Keratinocyte (primary cell): ENCODE results near the gene F12. TPM values are rescaled to one million over a fixed set of nuclear protein-coding genes. Genes with fewer than 3 reads are reported as not detected.

ENCODE experiments used
- DNase-seq: peaks from one replicate; pipeline ENCODE4 v3.0.0-alpha.2; 2011; ENCODE audit warnings: low read depth, missing footprints, low spot score
- FAIRE-seq: peaks from 2 replicates; lab custom pipeline; 2011; peaks lifted over from hg19 to GRCh38; lab: Jason Lieb, UNC
- H2AFZ ChIP-seq: 2 replicates; pipeline ENCODE4 v1.6.0; 2012; ENCODE audit warnings: low read length, control low read depth, inconsistent platforms; ENCODE audit not compliant: control insufficient read depth
- H3K27ac ChIP-seq: 2 replicates; pipeline ENCODE4 v1.5.1; 2011; ENCODE audit warnings: low read length; ENCODE audit not compliant: control insufficient read depth, insufficient read depth
- H3K27me3 ChIP-seq: 3 replicates; pipeline ENCODE4 v1.6.0; 2011; ENCODE audit warnings: low read length; ENCODE audit not compliant: control insufficient read depth, insufficient read depth; ENCODE audit errors: extremely low read depth
- H3K36me3 ChIP-seq, 2 experiments: 2 replicates in 1 of 2; 3 replicates in 1 of 2; pipeline ENCODE4 v1.5.1; 2011; ENCODE audit warnings: low read length in 2 of 2, mild to moderate bottlenecking in 1 of 2; ENCODE audit not compliant: control insufficient read depth in 2 of 2, insufficient read depth in 2 of 2; ENCODE audit errors: extremely low read depth in 1 of 2
- H3K4me1 ChIP-seq: 3 replicates; pipeline ENCODE4 v1.5.1; 2011; ENCODE audit warnings: low read length; ENCODE audit not compliant: control insufficient read depth, insufficient read depth; ENCODE audit errors: extremely low read depth
- H3K4me2 ChIP-seq: 3 replicates; pipeline ENCODE4 v1.6.0; 2011; ENCODE audit warnings: low read depth, low read length; ENCODE audit not compliant: control insufficient read depth, insufficient read depth; ENCODE audit errors: extremely low read depth
- H3K4me3 ChIP-seq, 3 experiments: fragments of 200-600 bp in 1 of 3; sonication (generic) in 1 of 3; 2 replicates in 2 of 3; 3 replicates in 1 of 3; pipeline ENCODE4 v1.5.1; 2011 to 2016; ENCODE audit warnings: low read length in 3 of 3, mild to moderate bottlenecking in 3 of 3, control low read depth in 2 of 3, inconsistent platforms in 1 of 3, low read depth in 1 of 3, mixed read lengths in 1 of 3, mixed run types in 1 of 3, moderate library complexity in 1 of 3; ENCODE audit not compliant: control insufficient read depth in 2 of 3, insufficient read depth in 2 of 3; ENCODE audit errors: extremely low read depth in 1 of 3
- H3K79me2 ChIP-seq: 2 replicates; pipeline ENCODE4 v1.6.0; 2012; ENCODE audit warnings: low read length; ENCODE audit not compliant: control insufficient read depth, insufficient read depth
- H3K9ac ChIP-seq: 3 replicates; pipeline ENCODE4 v1.6.0; 2011; ENCODE audit warnings: low read length; ENCODE audit not compliant: control insufficient read depth, insufficient read depth; ENCODE audit errors: extremely low read depth
- H3K9me1 ChIP-seq: 3 replicates; pipeline ENCODE4 v1.6.0; 2011; ENCODE audit warnings: low read length; ENCODE audit not compliant: control insufficient read depth, insufficient read depth; ENCODE audit errors: extremely low read depth
- H3K9me3 ChIP-seq: 2 replicates; pipeline ENCODE4 v1.5.1; 2012; ENCODE audit warnings: low read depth, low read length; ENCODE audit not compliant: control insufficient read depth
- H4K20me1 ChIP-seq: 3 replicates; pipeline ENCODE4 v1.6.0; 2011; ENCODE audit warnings: low read length; ENCODE audit not compliant: control insufficient read depth, insufficient read depth; ENCODE audit errors: extremely low read depth
- CTCF ChIP-seq, 3 experiments: IDR thresholded peaks in 1 of 3; conservative IDR thresholded peaks in 1 of 3; optimal IDR thresholded peaks in 1 of 3; 2 replicates in 2 of 3; 3 replicates in 1 of 3; pipeline versions ENCODE3 to v1.5.1; 2011; ENCODE audit warnings: low read length in 3 of 3, mild to moderate bottlenecking in 3 of 3, moderate library complexity in 2 of 3, control low read depth in 1 of 3, inconsistent platforms in 1 of 3; ENCODE audit not compliant: insufficient read depth in 2 of 3; ENCODE audit errors: extremely low read depth in 1 of 3
- EZH2 ChIP-seq: IDR thresholded peaks from one replicate; pipeline ENCODE4 v1.6.1; 2012; ENCODE audit warnings: inconsistent platforms, mild to moderate bottlenecking, low read length, moderate library complexity
- dilution Hi-C: fragments of 300-500 bp; cut with MboI; formaldehyde crosslinking; loops from one replicate; pipeline ENCODE4 v1.7.0; 2020; ENCODE audit warnings: low sequenced_read_pairs; ENCODE audit not compliant: extremely low pct_ligation_motif_present
- polyA plus RNA-seq, 5 experiments: library from polyadenylated mRNA; depleted of rRNA in 3 of 5; stranded (reverse) in 3 of 5; stranded (forward) in 1 of 5; unstranded in 1 of 5; fragments of >200 nt; gene quantifications; 1 replicate in 1 of 5; 2 replicates in 3 of 5; 3 replicates in 1 of 5; pipeline versions ENCODE4 v1.2.1 to v1.2.3, GENCODE V29; 2011 to 2012; ENCODE audit warnings: missing spikeins in 2 of 5, low read depth in 1 of 5, low replicate concordance in 1 of 5

The F12 gene
- polyA plus RNA-seq, 1 donor (not counting 4 experiments of a cell fraction or from before 2014, with no cell fraction given): 7.7 TPM

- H3K27ac ChIP-seq: peak overlapping the region; percentile 19
- DNase-seq (no peak), FAIRE-seq (no peak)
- no peak for TF ChIP-seq EZH2
- peak in 2 of 3 experiments; percentile 45 to 85 for TF ChIP-seq CTCF (optimal IDR thresholded peaks at IDR 0.05 in 1 of 3, IDR thresholded peaks at IDR 0.05 in 1 of 3, conservative IDR thresholded peaks at IDR 0.05 in 1 of 3; ENCODE audit: extremely low read depth in 1 of 3, insufficient read depth in 2 of 3, low read length in 3 of 3)
- H3K4me2 ChIP-seq: peak overlapping the region; percentile 67
- dilution Hi-C loops: no loop called here
- peak overlapping the region; percentile 50 to 79 (median 71) for H3K4me3 ChIP-seq
- no peaks in the 10 kb centered on the region for H3K27me3 ChIP-seq
- H3K36me3 ChIP-seq: no peaks in the 10 kb centered on the region
- H2AFZ ChIP-seq: peak overlapping the region; percentile 89
- H3K4me1 ChIP-seq: peaks cover 11% of the 10 kb centered on the region
- no peaks in the 10 kb centered on the region for H4K20me1 ChIP-seq
- no peaks in the 10 kb centered on the region for H3K9me1 ChIP-seq
- H3K9ac ChIP-seq: peak overlapping the region; percentile 68
- H3K9me3 ChIP-seq: no peaks in the 10 kb centered on the region
- H3K79me2 ChIP-seq: no peaks in the 10 kb centered on the region
Measured at GRCh38 chr5:177403792-177404640, 5.3 kb downstream of the F12 start.

GRCh38 chr5:177403102-177403791 lies 6.1 kb downstream of the F12 start:
- peak overlapping the region; percentile 19 for H3K27ac ChIP-seq

More at GRCh38 chr5:177403102-177403791, 6.1 kb downstream of the F12 start:
- H4K20me1 ChIP-seq: no peaks in the 10 kb centered on the region
- no peaks in the 10 kb centered on the region for H3K27me3 ChIP-seq
- FAIRE-seq (no peak), DNase-seq (no peak)
- peak overlapping the region; percentile 67 for H3K4me2 ChIP-seq
- dilution Hi-C loops: no loop called here
- H2AFZ ChIP-seq: peak overlapping the region; percentile 89
- H3K9ac ChIP-seq: peak overlapping the region; percentile 68
- no peaks in the 10 kb centered on the region for H3K79me2 ChIP-seq
- TF ChIP-seq CTCF (optimal IDR thresholded peaks at IDR 0.05 in 1 of 3, IDR thresholded peaks at IDR 0.05 in 1 of 3, conservative IDR thresholded peaks at IDR 0.05 in 1 of 3; ENCODE audit: extremely low read depth in 1 of 3, insufficient read depth in 2 of 3, low read length in 3 of 3) (peak in 1 of 3 experiments; percentile 15), EZH2 (no peak)
- peak overlapping the region; percentile 50 to 79 (median 71) for H3K4me3 ChIP-seq
- H3K9me3 ChIP-seq: no peaks in the 10 kb centered on the region
- H3K36me3 ChIP-seq: no peaks in the 10 kb centered on the region
- peaks cover 11% of the 10 kb centered on the region for H3K4me1 ChIP-seq
- no peaks in the 10 kb centered on the region for H3K9me1 ChIP-seq
